Measurements from ENCODE around the gene OR52B6.

- TF ChIP-seq POLR2AphosphoS5 (IDR thresholded peaks at IDR 0.05; ENCODE audit: borderline replicate concordance, low read depth, low read length) (no peak), EZH2 (IDR thresholded peaks at IDR 0.05) (no peak)
Observed at GRCh38 chr11:5546457-5546856, 34.2 kb upstream of the OR52B6 start.

Measured in SK-N-MC (cell line).